ENCODE data around the gene NELFCD.

Gene NELFCD

DNA sequence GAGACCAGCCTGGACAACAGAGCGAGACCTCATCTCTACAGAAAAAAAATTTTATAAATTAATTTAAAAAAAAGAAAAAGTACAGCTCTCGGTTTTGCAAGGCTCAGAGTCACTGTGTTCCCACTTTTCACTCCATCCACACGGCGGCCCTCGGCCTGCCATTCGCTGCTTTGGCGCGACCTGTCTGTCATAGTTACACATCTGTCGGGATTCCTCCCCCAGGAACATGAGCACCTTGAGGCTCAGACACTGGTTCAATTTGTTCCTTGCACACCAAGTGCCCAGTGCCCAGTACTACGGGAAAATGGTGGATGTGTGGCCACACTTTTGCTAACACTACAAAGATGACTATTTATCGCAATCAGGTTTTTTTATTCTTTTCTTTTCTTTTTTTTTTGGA is 17.6 kb downstream of the NELFCD start:
- in situ Hi-C loops (cut with MboI; ENCODE audit: low sequenced_read_pairs, unreplicated experiment): no loop called here
- no peak for TF ChIP-seq CTCF (IDR thresholded peaks at IDR 0.05; ENCODE audit: borderline replicate concordance, control extremely low read depth, extremely low read depth, insufficient read depth, missing control alignments)
- DNase-seq (ENCODE audit: low spot score): no peak

DNA sequence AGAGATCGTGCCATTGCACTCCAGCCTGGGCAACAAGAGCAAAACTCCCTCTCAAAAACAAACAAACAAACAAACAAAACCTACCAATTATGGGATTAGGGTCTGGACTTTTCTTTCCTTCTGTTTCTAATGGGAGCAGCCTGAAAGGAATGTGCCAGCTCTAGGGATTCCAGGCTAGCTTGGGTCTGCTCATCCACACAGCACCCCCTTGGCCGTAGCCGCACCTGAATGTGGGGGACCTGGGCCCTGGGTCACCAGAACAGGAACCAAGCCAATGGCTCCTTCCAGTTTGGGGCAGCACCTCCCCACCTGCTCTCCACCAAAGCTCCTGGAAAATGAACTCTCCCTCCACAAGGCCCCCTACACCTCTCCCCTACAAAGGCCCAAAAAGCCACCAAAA is 19.3 kb downstream of the NELFCD start:
- no peak for DNase-seq (ENCODE audit: low spot score)
- in situ Hi-C loops (cut with MboI; ENCODE audit: low sequenced_read_pairs, unreplicated experiment): no loop called here
- TF ChIP-seq CTCF (IDR thresholded peaks at IDR 0.05; ENCODE audit: borderline replicate concordance, control extremely low read depth, extremely low read depth, insufficient read depth, missing control alignments): no peak

DNA sequence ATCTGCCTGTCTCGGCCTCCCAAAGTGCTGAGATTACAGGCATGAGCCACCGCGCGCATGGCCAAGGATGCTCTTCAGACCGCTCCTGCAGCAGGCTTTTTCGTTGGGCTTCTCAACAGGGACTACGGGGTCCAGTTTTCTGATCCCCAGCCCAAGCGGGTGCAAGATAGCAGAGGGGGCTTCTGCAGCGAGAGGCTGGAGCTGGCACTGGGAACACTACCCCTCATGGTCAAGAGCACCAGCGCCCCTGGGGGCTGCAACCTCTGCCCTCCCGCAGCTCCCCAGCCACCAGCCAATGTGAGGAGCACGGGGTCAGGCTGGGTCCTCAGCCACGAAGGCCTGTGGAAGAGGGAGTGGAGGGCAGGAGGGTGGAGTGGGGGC is 20.0 kb downstream of the NELFCD start:
- TF ChIP-seq CTCF (IDR thresholded peaks at IDR 0.05; ENCODE audit: borderline replicate concordance, control extremely low read depth, extremely low read depth, insufficient read depth, missing control alignments): no peak
- no peak for DNase-seq (ENCODE audit: low spot score)
- in situ Hi-C loops (cut with MboI; ENCODE audit: low sequenced_read_pairs, unreplicated experiment): no loop called here

GRCh38 chr20:59001449-59002171 is 20.6 kb downstream of the NELFCD start:
- no peak for TF ChIP-seq CTCF (IDR thresholded peaks at IDR 0.05; ENCODE audit: borderline replicate concordance, control extremely low read depth, extremely low read depth, insufficient read depth, missing control alignments)
- in situ Hi-C loops (cut with MboI; ENCODE audit: low sequenced_read_pairs, unreplicated experiment): no loop called here
- DNase-seq (ENCODE audit: low spot score): no peak

GRCh38 chr20:59002388-59002787 is 21.3 kb downstream of the NELFCD start:
- no peak for DNase-seq (ENCODE audit: low spot score)
- in situ Hi-C loops (cut with MboI; ENCODE audit: low sequenced_read_pairs, unreplicated experiment): no loop called here
- no peak for TF ChIP-seq CTCF (IDR thresholded peaks at IDR 0.05; ENCODE audit: borderline replicate concordance, control extremely low read depth, extremely low read depth, insufficient read depth, missing control alignments)

DNA sequence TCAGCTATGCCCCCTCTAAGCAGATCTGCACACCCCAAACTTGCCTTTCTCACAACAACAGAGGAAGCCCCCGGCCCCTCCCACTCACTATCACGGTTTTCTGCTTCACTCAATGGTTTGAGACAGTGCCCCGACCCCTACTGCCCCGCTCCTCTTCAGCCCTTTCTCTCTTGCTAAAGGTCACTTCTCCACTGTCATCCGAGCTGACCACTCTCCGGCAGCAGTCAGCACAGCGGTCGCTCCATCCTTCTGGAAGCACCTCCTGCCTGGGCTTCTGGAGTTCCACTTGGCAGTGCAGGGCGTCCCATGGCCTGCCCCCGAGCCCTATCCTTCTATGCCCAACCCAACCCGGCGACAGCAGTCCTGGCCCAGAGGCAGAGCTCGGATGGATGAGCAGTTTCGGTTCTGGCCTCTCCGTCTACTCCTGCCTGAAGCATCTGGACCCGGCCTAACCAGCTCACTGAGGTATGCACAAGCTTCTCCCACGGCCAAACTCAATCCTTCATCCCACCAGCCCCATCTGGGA is 21.9 kb downstream of the NELFCD start:
- in situ Hi-C loops (cut with MboI; ENCODE audit: low sequenced_read_pairs, unreplicated experiment): no loop called here
- TF ChIP-seq CTCF (IDR thresholded peaks at IDR 0.05; ENCODE audit: borderline replicate concordance, control extremely low read depth, extremely low read depth, insufficient read depth, missing control alignments): no peak
- DNase-seq (ENCODE audit: low spot score): no peak

Data from GM13976 (cell line).